ENCODE results near the gene NEIL1. TPM values are rescaled to one million over a fixed set of nuclear protein-coding genes. Genes with fewer than 3 reads are reported as not detected.

Gene NEIL1
- polyA plus RNA-seq, 2 of the 4 experiments (the other 2 are of a cell fraction) = 3.2 to 6.8 TPM

GRCh38 chr15:75327005-75327404, 19.8 kb upstream of the NEIL1 start:
- FAIRE-seq = no peak
- peak; percentile 40 to 55; a peak in 2 of 6 replicates for ATAC-seq
- 59% methylated on average over 4 of the region's 4 CpGs for WGBS (ENCODE audit: missing lambda C conversion rate)
- no peak overlapping the region for H3K4me3 ChIP-seq
- H3K9me3 ChIP-seq = no peaks in the 10 kb centered on the region
- H3K4me2 ChIP-seq = no peak overlapping the region
- H3K4me1 ChIP-seq = no peaks in the 10 kb centered on the region
- no peak overlapping the region for H3K27ac ChIP-seq
- CTCF ChIA-PET = interaction anchor here (1.1 to 2.6 kb wide), 3 partner anchors 19 to 125 kb away, joined by 3 to 10 read pairs (median 3); partner anchors contain the start of gene C15orf39
- POLR2A ChIA-PET = no interaction called here
- no peak for TF ChIP-seq POLR2AphosphoS2 (conservative IDR thresholded peaks at IDR 0.05; ENCODE audit: low read length)
- TF ChIP-seq MAFK (IDR thresholded peaks at IDR 0.05; ENCODE audit: partially characterized antibody) = no peak
- no peak for TF ChIP-seq RAD21 (conservative IDR thresholded peaks at IDR 0.05 in 1 of 2, IDR thresholded peaks at IDR 0.05 in 1 of 2)
- TF ChIP-seq MAZ (IDR thresholded peaks at IDR 0.05; ENCODE audit: borderline replicate concordance, low read depth, low read length) = no peak
- TF ChIP-seq GATA3 (IDR thresholded peaks at IDR 0.05; ENCODE audit: borderline replicate concordance) = no peak
- no peak for TF ChIP-seq CHD4 (IDR thresholded peaks at IDR 0.05; ENCODE audit: borderline replicate concordance)
- no peak for TF ChIP-seq TFCP2L1 (CRISPR knock-in tag; IDR thresholded peaks at IDR 0.05)
- no peak for DNase-seq (ENCODE audit: low read depth in 1 of 2, low spot score in 1 of 2)

GRCh38 chr15:75327491-75327890, 19.3 kb upstream of the NEIL1 start:
- Histone ChIP-seq H3K27ac (no peak overlapping the region), H3K4me1 (no peaks in the 10 kb centered on the region), H3K4me2 (no peak overlapping the region), H3K9me3 (no peaks in the 10 kb centered on the region), H3K4me3 (no peak overlapping the region)
- DNase-seq (ENCODE audit: low read depth in 1 of 2, low spot score in 1 of 2) (no peak), ATAC-seq (no peak), FAIRE-seq (no peak)
- CTCF ChIA-PET = interaction anchor here (1.4 to 2.6 kb wide), 2 partner anchors 20 to 126 kb away, joined by 3 to 10 read pairs; partner anchors contain the start of gene C15orf39
- TF ChIP-seq RNF2 (IDR thresholded peaks at IDR 0.05; ENCODE audit: borderline replicate concordance, low read depth) (no peak), MYC (IDR thresholded peaks at IDR 0.05; ENCODE audit: borderline replicate concordance, low read length) (no peak), HDAC2 (IDR thresholded peaks at IDR 0.05) (no peak)
- WGBS (ENCODE audit: missing lambda C conversion rate) = 57% methylated on average over 3 of the region's 3 CpGs
- POLR2A ChIA-PET = no interaction called here

GRCh38 chr15:75328493-75329314, 18.1 kb upstream of the NEIL1 start:
- no peak for FAIRE-seq
- Histone ChIP-seq H3K4me3 (no peak overlapping the region), H3K4me2 (no peak overlapping the region), H3K27ac (no peak overlapping the region), H3K4me1 (no peaks in the 10 kb centered on the region), H3K9me3 (no peaks in the 10 kb centered on the region)
- peak in 1 of 2 experiments; percentile 36; a peak in 3 of 6 replicates for ATAC-seq
- CTCF ChIA-PET = interaction anchor here (0.6 to 2.6 kb wide), 3 partner anchors 21 to 547 kb away, joined by 4 to 10 read pairs (median 7); no protein-coding TSS in a partner anchor
- TF ChIP-seq RAD21 (conservative IDR thresholded peaks at IDR 0.05 in 1 of 2, IDR thresholded peaks at IDR 0.05 in 1 of 2) = 0 out of 5 replicates have a peak, but pooled peaks of 1 of the 2 experiments have one; percentile 8
- TF ChIP-seq CHD4 (IDR thresholded peaks at IDR 0.05; ENCODE audit: borderline replicate concordance) = no peak
- no peak for TF ChIP-seq GATA3 (IDR thresholded peaks at IDR 0.05; ENCODE audit: borderline replicate concordance)
- TF ChIP-seq PHF8 (IDR thresholded peaks at IDR 0.05; ENCODE audit: borderline replicate concordance, low read depth) = no peak
- POLR2A ChIA-PET = interaction anchor here (0.5 kb wide), 1 partner anchor 219 kb away, joined by 3 read pairs; no protein-coding TSS in a partner anchor
- no peak for DNase-seq (ENCODE audit: low read depth in 1 of 2, low spot score in 1 of 2)
- WGBS (ENCODE audit: missing lambda C conversion rate) = 60% methylated on average over 10 of the region's 10 CpGs

- TF ChIP-seq HOXB5 (CRISPR knock-in tag; IDR thresholded peaks at IDR 0.05) = no peak
- no peak for TF ChIP-seq NR3C1 (IDR thresholded peaks at IDR 0.05)
- TF ChIP-seq POLR2AphosphoS2 (conservative IDR thresholded peaks at IDR 0.05; ENCODE audit: low read length) = no peak
- no peak for TF ChIP-seq CBX2 (IDR thresholded peaks at IDR 0.05; ENCODE audit: borderline replicate concordance, low read depth)
- no peak for TF ChIP-seq NPAS2 (CRISPR knock-in tag; IDR thresholded peaks at IDR 0.05; ENCODE audit: borderline replicate concordance)
- no peak for TF ChIP-seq SREBF2 (IDR thresholded peaks at IDR 0.05)
- no peak for TF ChIP-seq ZFP36 (IDR thresholded peaks at IDR 0.05; ENCODE audit: borderline replicate concordance, partially characterized antibody)
- no peak for TF ChIP-seq CHD4 (IDR thresholded peaks at IDR 0.05; ENCODE audit: borderline replicate concordance)
- no peak for TF ChIP-seq E2F6 (IDR thresholded peaks at IDR 0.05; ENCODE audit: borderline replicate concordance, low read depth)
- TF ChIP-seq RARB (CRISPR knock-in tag; IDR thresholded peaks at IDR 0.05) = no peak
- TF ChIP-seq POLR2A (IDR thresholded peaks at IDR 0.05; ENCODE audit: low read length) = no peak
- H3K4me2 ChIP-seq = no peak overlapping the region
- ChIA-PET CTCF (interaction anchor here (0.6 to 2.6 kb wide), 4 partner anchors 8 to 38 kb away, joined by 3 to 10 read pairs (median 6); no protein-coding TSS in a partner anchor), POLR2A (interaction anchor here (0.5 kb wide), 1 partner anchor 219 kb away, joined by 3 read pairs; no protein-coding TSS in a partner anchor)
- no peaks in the 10 kb centered on the region for H3K4me1 ChIP-seq
- no peaks in the 10 kb centered on the region for H3K9me3 ChIP-seq
- no peak for DNase-seq (ENCODE audit: low read depth in 1 of 2, low spot score in 1 of 2)
- H3K27ac ChIP-seq = no peak overlapping the region
- FAIRE-seq = no peak
- H3K4me3 ChIP-seq = no peak overlapping the region
- 94% methylated on average over 2 of the region's 2 CpGs for WGBS (ENCODE audit: missing lambda C conversion rate)
- peak; percentile 72 to 76; a peak in 5 of 6 replicates for ATAC-seq
Observed at GRCh38 chr15:75329571-75329970, 17.3 kb upstream of the NEIL1 start.

Data from A549 (cell line).